ENCODE measurements around the gene UBASH3B.

UBASH3B gene

GRCh38 chr11:122734848-122735496 lies 79.5 kb downstream of the UBASH3B start:
- DNase-seq = no peak

GRCh38 chr11:122737951-122738693 lies 82.6 kb downstream of the UBASH3B start:
- DNase-seq = no peak

- DNase-seq = no peak
Observed at GRCh38 chr11:122741613-122742300, 86.2 kb downstream of the UBASH3B start.

- no peak for DNase-seq
Observed at GRCh38 chr11:122742301-122743018, 86.9 kb downstream of the UBASH3B start.

- no peak for DNase-seq
Observed at GRCh38 chr11:122743097-122743741, 87.7 kb downstream of the UBASH3B start.

GRCh38 chr11:122743949-122744348 lies 88.4 kb downstream of the UBASH3B start:
- DNase-seq = no peak

GRCh38 chr11:122744357-122744756 lies 88.8 kb downstream of the UBASH3B start:
- DNase-seq = no peak

GRCh38 chr11:122745111-122745510 lies 89.6 kb downstream of the UBASH3B start:
- DNase-seq = no peak

- DNase-seq = no peak
Observed at GRCh38 chr11:122746050-122746478, 90.5 kb downstream of the UBASH3B start.

GRCh38 chr11:122746611-122747244 lies 91.2 kb downstream of the UBASH3B start:
- no peak for DNase-seq

GRCh38 chr11:122747351-122747781 lies 91.8 kb downstream of the UBASH3B start:
- no peak for DNase-seq

- DNase-seq = peak; percentile 20
Observed at GRCh38 chr11:122749005-122749687, 93.6 kb downstream of the UBASH3B start.

- DNase-seq = no peak
Observed at GRCh38 chr11:122750049-122750448, 94.5 kb downstream of the UBASH3B start.

- DNase-seq = no peak
Observed at GRCh38 chr11:122751292-122752070, 96.0 kb downstream of the UBASH3B start.

- DNase-seq = no peak
Observed at GRCh38 chr11:122754028-122754427, 98.5 kb downstream of the UBASH3B start.

- DNase-seq = no peak
Observed at GRCh38 chr11:122754553-122755322, 99.2 kb downstream of the UBASH3B start.

GRCh38 chr11:122755409-122755808 lies 99.9 kb downstream of the UBASH3B start:
- DNase-seq = no peak

GRCh38 chr11:122755941-122756340 lies 100.4 kb downstream of the UBASH3B start:
- DNase-seq = no peak

- DNase-seq = no peak
Observed at GRCh38 chr11:122756417-122756816, 100.9 kb downstream of the UBASH3B start.

GRCh38 chr11:122757201-122757600 lies 101.7 kb downstream of the UBASH3B start:
- DNase-seq = no peak

All from T1000 (cell line).